K562 (cell line): ENCODE measurements around the gene DGKA. TPM values are rescaled to one million over a fixed set of nuclear protein-coding genes. Genes with fewer than 3 reads are reported as not detected.
A peak's percentile ranks its signal among the peaks of the same experiment; 100 is the strongest.

Experiments used
- BCL6 ChIP-seq: fragments of 250-450 bp; sonication (Bioruptor Pico); IDR thresholded peaks from 2 replicates; pipeline ENCODE4 v1.4.0; 2020
- CAMTA2 ChIP-seq: fragments of 250-450 bp; sonication (Bioruptor Pico); conservative IDR thresholded peaks from 2 replicates; pipeline ENCODE4 v1.5.1; 2022
- HOMEZ ChIP-seq: fragments of 250-450 bp; sonication (Bioruptor Pico); IDR thresholded peaks from 2 replicates; pipeline ENCODE4 v1.4.0; 2020; ENCODE audit warnings: mild to moderate bottlenecking, moderate library complexity
- ILF3 ChIP-seq: fragments of 450-650 bp; IDR thresholded peaks from 2 replicates; pipeline ENCODE4 v1.6.1; 2018; ENCODE audit warnings: antibody characterized with exemption, mild to moderate bottlenecking, moderate library complexity, borderline replicate concordance
- KAT2B ChIP-seq: IDR thresholded peaks from one replicate; pipeline ENCODE4 v1.6.1; 2012; ENCODE audit warnings: low read depth, mild to moderate bottlenecking, control low read depth, inconsistent platforms, low read length, moderate library complexity
- MAX ChIP-seq: sonication (generic); formaldehyde crosslinking; IDR thresholded peaks from 2 replicates; pipeline ENCODE4 v1.9.0; 2022; ENCODE audit warnings: mild to moderate bottlenecking, missing genetic modification reagents
- PBX2 ChIP-seq, 2 experiments: IDR thresholded peaks in 1 of 2; conservative IDR thresholded peaks in 1 of 2; 2 replicates each; pipeline ENCODE4 v1.6.1; 2016; ENCODE audit warnings: low read depth in 2 of 2, mild to moderate bottlenecking in 1 of 2, missing compliant biosample characterization in 1 of 2, missing genetic modification characterization in 1 of 2, moderate library complexity in 1 of 2
- PTRF ChIP-seq: fragments of 450-650 bp; IDR thresholded peaks from 2 replicates; pipeline ENCODE4 v1.6.1; 2016; ENCODE audit warnings: mild to moderate bottlenecking, missing genetic modification characterization, missing compliant biosample characterization
- RBM39 ChIP-seq: fragments of 200-400 bp; formaldehyde crosslinking; optimal IDR thresholded peaks from 2 replicates; pipeline ENCODE3; 2018; ENCODE audit warnings: low read depth, low read length
- SMAD2 ChIP-seq: fragments of 150-350 bp; IDR thresholded peaks from 2 replicates; pipeline ENCODE4 v1.6.1; 2014; ENCODE audit warnings: low read depth, mild to moderate bottlenecking, low read length
- TCF3 ChIP-seq: sonication (generic); formaldehyde crosslinking; IDR thresholded peaks from 2 replicates; pipeline ENCODE4 v1.4.0; 2020; ENCODE audit warnings: mild to moderate bottlenecking, missing genetic modification reagents
- TCF7 ChIP-seq: sonication (generic); IDR thresholded peaks from 2 replicates; pipeline ENCODE4 v1.6.1; 2016; ENCODE audit warnings: antibody characterized with exemption, borderline replicate concordance
- TRIM24 ChIP-seq, 2 experiments: fragments of 450-650 bp; IDR thresholded peaks; 2 replicates each; pipeline ENCODE4 v1.6.1; 2016
- USF1 ChIP-seq: sonication (generic); formaldehyde crosslinking; IDR thresholded peaks from 2 replicates; pipeline ENCODE4 v1.9.0; 2022; ENCODE audit warnings: mild to moderate bottlenecking, missing genetic modification reagents
- ZBED1 ChIP-seq: IDR thresholded peaks from 2 replicates; pipeline ENCODE4 v1.6.1; 2014
- ZBTB5 ChIP-seq: fragments of 450-650 bp; IDR thresholded peaks from 2 replicates; pipeline ENCODE4 v1.6.1; 2017; ENCODE audit warnings: antibody characterized with exemption
- ZBTB8A ChIP-seq: fragments of 450-650 bp; IDR thresholded peaks from 2 replicates; pipeline ENCODE4 v1.6.1; 2018; ENCODE audit warnings: mild to moderate bottlenecking, moderate library complexity; ENCODE audit not compliant: partially characterized antibody
- ZKSCAN8 ChIP-seq: fragments of 200-800 bp; sonication (Bioruptor generic); IDR thresholded peaks from 2 replicates; pipeline ENCODE4 v1.6.1; 2016; ENCODE audit warnings: missing genetic modification characterization, missing compliant biosample characterization
- ZNF263 ChIP-seq: sonication (generic); formaldehyde crosslinking; IDR thresholded peaks from 2 replicates; pipeline ENCODE4 v1.8.0; 2022; ENCODE audit warnings: mild to moderate bottlenecking, missing genetic modification reagents, borderline replicate concordance
- ZNF766 ChIP-seq: fragments of 200-800 bp; sonication (Bioruptor generic); conservative IDR thresholded peaks from 2 replicates; pipeline ENCODE4 v1.6.1; 2016; ENCODE audit warnings: missing genetic modification characterization, missing compliant biosample characterization
- ZNF778 ChIP-seq: fragments of 450-650 bp; formaldehyde crosslinking; IDR thresholded peaks from 2 replicates; pipeline ENCODE4 v1.4.0; 2020; ENCODE audit warnings: mild to moderate bottlenecking, moderate library complexity
- ZZZ3 ChIP-seq: fragments of 450-650 bp; IDR thresholded peaks from 2 replicates; pipeline ENCODE4 v1.6.1; 2016; ENCODE audit warnings: antibody characterized with exemption, mild to moderate bottlenecking, moderate library complexity
- polyA plus RNA-seq, 8 experiments: library from polyadenylated mRNA; depleted of rRNA in 4 of 8; stranded (reverse) in 5 of 8; unstranded in 3 of 8; fragments of >200 nt; fragmentation: Nextera tagmentation in 2 of 8; fragmentation: Illumina TruSeq in 1 of 8; extraction: Ambion mirVana in 2 of 8; extraction: Trizol in 1 of 8; gene quantifications; 2 replicates each; pipeline versions ENCODE4 v1.2.1 to v1.2.3, GENCODE V29; 2011 to 2014; ENCODE audit warnings: inconsistent platforms in 1 of 8, missing spikeins in 1 of 8
- total RNA-seq, 7 experiments: library from RNA; depleted of rRNA in 6 of 7; stranded (reverse); fragments of >200 nt in 6 of 7; fragmentation: Illumina TruSeq in 2 of 7; extraction: Trizol in 2 of 7; gene quantifications; 2 replicates each; pipeline versions ENCODE4 v1.2.1 to v1.2.3, GENCODE V29; 2011 to 2021; ENCODE audit warnings: low replicate concordance in 1 of 7

DGKA gene
- total and polyA plus RNA-seq, 9 of the 15 experiments (the other 6 are each of a cell fraction or from before 2014, with no cell fraction given): 3.4 to 12.4 (median 6.2) TPM

- TF ChIP-seq ZBTB5 (no peak), TCF3 (no peak), HOMEZ (CRISPR knock-in tag) (no peak), SMAD2 (no peak), TCF7 (no peak), TRIM24 (IDR thresholded peaks at IDR 0.05) (no peak), ZNF766 (CRISPR knock-in tag) (0 out of 2 replicates have a peak, but pooled peaks have one; percentile 13), USF1 (CRISPR knock-in tag) (peak; percentile 70), KAT2B (no peak), ILF3 (no peak), ZNF263 (no peak), ZKSCAN8 (CRISPR knock-in tag) (no peak), ZNF778 (CRISPR knock-in tag) (no peak), RBM39 (no peak), MAX (CRISPR knock-in tag) (peak; percentile 47; the same call in 1 of the 2 replicates), ZBED1 (no peak), CAMTA2 (CRISPR knock-in tag) (no peak), PTRF (tag) (no peak), PBX2 (CRISPR knock-in tag; IDR thresholded peaks at IDR 0.05; ENCODE audit: low read depth) (peak; percentile 94), PBX2 (tag; conservative IDR thresholded peaks at IDR 0.05; ENCODE audit: low read depth) (peak; percentile 100), ZBTB8A (no peak), BCL6 (CRISPR knock-in tag) (no peak), ZZZ3 (no peak)
Measured at GRCh38 chr12:55973599-55974307, 42.8 kb downstream of the DGKA start, which contains the start of gene RAB5B (continued).
